CD14-positive monocyte (primary cell): ENCODE data around the gene PLEKHH3. TPM values are rescaled to one million over a fixed set of nuclear protein-coding genes. Genes with fewer than 3 reads are reported as not detected.

Experiments used
- DNase-seq, 3 donors: peaks; one replicate each; pipeline ENCODE4 v3.0.0-alpha.2; 2011 to 2022
- H2AFZ ChIP-seq: 2 replicates; pipeline ENCODE4 v1.6.0; 2012; ENCODE audit warnings: mild to moderate bottlenecking, low read depth, low read length, inconsistent platforms; ENCODE audit not compliant: insufficient read depth, poor library complexity, severe bottlenecking
- H3K27ac ChIP-seq, 2 donors: 1 replicate in 1 of 2; 2 replicates in 1 of 2; pipeline ENCODE4 v1.5.1; 2012 to 2013; ENCODE audit warnings: low read length in 2 of 2, control low read depth in 1 of 2, inconsistent platforms in 1 of 2, low read depth in 1 of 2, mild to moderate bottlenecking in 1 of 2
- H3K27me3 ChIP-seq, 2 donors: one replicate each; pipeline versions ENCODE4 v1.6.0 to v1.6.1; 2011 to 2013; ENCODE audit warnings: low read length in 2 of 2; ENCODE audit not compliant: control insufficient read depth in 2 of 2, insufficient read depth in 2 of 2
- H3K36me3 ChIP-seq, 2 donors: replicated peaks in 1 of 2; 1 replicate in 1 of 2; 2 replicates in 1 of 2; pipeline versions ENCODE4 v1.5.1 to v1.6.1; 2012 to 2013; ENCODE audit warnings: low read length in 2 of 2, control low read depth in 1 of 2, inconsistent platforms in 1 of 2, mild to moderate bottlenecking in 1 of 2; ENCODE audit not compliant: insufficient read depth in 2 of 2, control insufficient read depth in 1 of 2
- H3K4me1 ChIP-seq, 2 donors: 1 replicate in 1 of 2; 2 replicates in 1 of 2; pipeline versions ENCODE4 v1.5.1 to v1.6.1; 2012 to 2013; ENCODE audit warnings: low read length in 2 of 2, control low read depth in 1 of 2, inconsistent platforms in 1 of 2, mild to moderate bottlenecking in 1 of 2, moderate library complexity in 1 of 2; ENCODE audit not compliant: insufficient read depth in 2 of 2, control insufficient read depth in 1 of 2
- H3K4me2 ChIP-seq: replicated peaks from 2 replicates; pipeline ENCODE3; 2012; ENCODE audit warnings: low read length, moderate library complexity, mild to moderate bottlenecking; ENCODE audit not compliant: poor library complexity, severe bottlenecking; ENCODE audit errors: extremely low read depth
- H3K4me3 ChIP-seq, 3 experiments: fragments of 200-600 bp in 1 of 3; sonication (generic) in 1 of 3; replicated peaks in 1 of 3; 1 replicate in 2 of 3; 2 replicates in 1 of 3; pipeline ENCODE4 v1.5.1; 2011 to 2013; ENCODE audit warnings: low read length in 3 of 3, mild to moderate bottlenecking in 3 of 3, control low read depth in 2 of 3, low read depth in 2 of 3, inconsistent platforms in 1 of 3, moderate library complexity in 1 of 3
- H3K79me2 ChIP-seq: 2 replicates; pipeline ENCODE4 v1.6.0; 2012; ENCODE audit warnings: mild to moderate bottlenecking, control low read depth, inconsistent platforms, low read length, moderate library complexity; ENCODE audit not compliant: insufficient read depth
- H3K9ac ChIP-seq: 2 replicates; pipeline ENCODE4 v1.6.0; 2017; ENCODE audit warnings: low read length, mild to moderate bottlenecking; ENCODE audit not compliant: insufficient read depth, poor library complexity, severe bottlenecking
- H3K9me3 ChIP-seq, 2 donors: replicated peaks in 1 of 2; 1 replicate in 1 of 2; 2 replicates in 1 of 2; pipeline versions ENCODE4 v1.5.1 to v1.6.1; 2012 to 2013; ENCODE audit warnings: low read length in 2 of 2, control low read depth in 1 of 2; ENCODE audit not compliant: control insufficient read depth in 1 of 2, insufficient read depth in 1 of 2
- H4K20me1 ChIP-seq: 2 replicates; pipeline ENCODE4 v1.6.0; 2012; ENCODE audit warnings: mild to moderate bottlenecking, low read length, control low read depth, moderate library complexity; ENCODE audit not compliant: insufficient read depth
- H3K27ac Mint-ChIP-seq, 7 donors: one replicate each; pipeline ENCODE4 v1.8.0; 2020; ENCODE audit warnings: mild to moderate bottlenecking in 7 of 7, mixed read lengths in 7 of 7, moderate library complexity in 6 of 7, inconsistent platforms in 2 of 7
- H3K27me3 Mint-ChIP-seq, 3 donors: one replicate each; pipeline ENCODE4 v1.8.0; 2021 to 2022; ENCODE audit warnings: low read depth in 3 of 3, mild to moderate bottlenecking in 3 of 3, mixed read lengths in 3 of 3, moderate library complexity in 3 of 3, inconsistent platforms in 1 of 3
- H3K36me3 Mint-ChIP-seq, 2 donors: one replicate each; pipeline ENCODE4 v1.8.0; 2020; ENCODE audit warnings: mixed read lengths in 2 of 2, inconsistent platforms in 1 of 2, mild to moderate bottlenecking in 1 of 2
- H3K4me1 Mint-ChIP-seq: one replicate; pipeline ENCODE4 v1.8.0; 2020; ENCODE audit warnings: mild to moderate bottlenecking, mixed read lengths
- H3K4me3 Mint-ChIP-seq, 2 donors: one replicate each; pipeline ENCODE4 v1.8.0; 2020; ENCODE audit warnings: mild to moderate bottlenecking in 2 of 2, mixed read lengths in 2 of 2, moderate library complexity in 1 of 2
- H3K9me3 Mint-ChIP-seq, 7 donors: one replicate each; pipeline ENCODE4 v1.8.0; 2020 to 2022; ENCODE audit warnings: mixed read lengths in 7 of 7, mild to moderate bottlenecking in 6 of 7, moderate library complexity in 6 of 7, inconsistent platforms in 2 of 7
- WGBS: methylation state at CpG from one replicate; pipeline ENCODE4 v1.1.5; 2013; ENCODE audit warnings: missing lambda C conversion rate; ENCODE audit not compliant: insufficient coverage; 5-methylcytosine and 5-hydroxymethylcytosine counted together
- intact Hi-C, 2 donors: fragments of 100-400 bp; cut with micrococcal nuclease; formaldehyde crosslinking; loops; one replicate each; pipeline versions ENCODE4 v1.15.0 to v1.15.1; 2023
- polyA plus RNA-seq, 3 donors: library from polyadenylated mRNA; depleted of rRNA in 1 of 3; unstranded in 2 of 3; stranded (reverse) in 1 of 3; fragments of 300-500 nt in 2 of 3; fragments of >200 nt in 1 of 3; fragmentation: Illumina TruSeq in 2 of 3; gene quantifications; 1 replicate in 2 of 3; 2 replicates in 1 of 3; pipeline ENCODE4 v1.2.3, GENCODE V29; 2012 to 2021
- TF ChIP-seq, protein P1 (sequence below): fragments of 200-600 bp; IDR thresholded peaks from one replicate; pipeline ENCODE4 v1.8.0; 2022; ENCODE audit warnings: antibody characterized with exemption, mild to moderate bottlenecking

PLEKHH3 gene
- polyA plus RNA-seq, 3 donors: 0.38 to 0.43 (median 0.41) TPM

- 93% methylated on average over 31 of the region's 32 CpGs for WGBS
- TF ChIP-seq, protein P1, sequence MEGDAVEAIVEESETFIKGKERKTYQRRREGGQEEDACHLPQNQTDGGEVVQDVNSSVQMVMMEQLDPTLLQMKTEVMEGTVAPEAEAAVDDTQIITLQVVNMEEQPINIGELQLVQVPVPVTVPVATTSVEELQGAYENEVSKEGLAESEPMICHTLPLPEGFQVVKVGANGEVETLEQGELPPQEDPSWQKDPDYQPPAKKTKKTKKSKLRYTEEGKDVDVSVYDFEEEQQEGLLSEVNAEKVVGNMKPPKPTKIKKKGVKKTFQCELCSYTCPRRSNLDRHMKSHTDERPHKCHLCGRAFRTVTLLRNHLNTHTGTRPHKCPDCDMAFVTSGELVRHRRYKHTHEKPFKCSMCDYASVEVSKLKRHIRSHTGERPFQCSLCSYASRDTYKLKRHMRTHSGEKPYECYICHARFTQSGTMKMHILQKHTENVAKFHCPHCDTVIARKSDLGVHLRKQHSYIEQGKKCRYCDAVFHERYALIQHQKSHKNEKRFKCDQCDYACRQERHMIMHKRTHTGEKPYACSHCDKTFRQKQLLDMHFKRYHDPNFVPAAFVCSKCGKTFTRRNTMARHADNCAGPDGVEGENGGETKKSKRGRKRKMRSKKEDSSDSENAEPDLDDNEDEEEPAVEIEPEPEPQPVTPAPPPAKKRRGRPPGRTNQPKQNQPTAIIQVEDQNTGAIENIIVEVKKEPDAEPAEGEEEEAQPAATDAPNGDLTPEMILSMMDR: no peak
- H3K4me3 ChIP-seq: no peak overlapping the region
- Mint-ChIP-seq H3K27ac (no peak overlapping the region), H3K9me3 (peaks cover 0 to 21% (median 10%) of the 10 kb centered on the region in 7 donors), H3K4me1 (peaks cover 22% of the 10 kb centered on the region), H3K36me3 (peaks cover 8 to 10% of the 10 kb centered on the region in 2 donors), H3K4me3 (no peak overlapping the region), H3K27me3 (peaks cover 34 to 47% (median 38%) of the 10 kb centered on the region in 3 donors)
- H3K9me3 ChIP-seq: peaks cover 0 to 12% of the 10 kb centered on the region in 2 donors
- H3K79me2 ChIP-seq: no peaks in the 10 kb centered on the region
- intact Hi-C loops: no loop called here
- H4K20me1 ChIP-seq: no peaks in the 10 kb centered on the region
- no peak overlapping the region for H3K27ac ChIP-seq
- no peak overlapping the region for H3K4me2 ChIP-seq
- H3K27me3 ChIP-seq: peaks cover 24 to 29% of the 10 kb centered on the region in 2 donors
- no peak for DNase-seq
- H2AFZ ChIP-seq: no peak overlapping the region
- H3K36me3 ChIP-seq: no peaks in the 10 kb centered on the region
- no peak overlapping the region for H3K9ac ChIP-seq
- peaks cover 17 to 23% of the 10 kb centered on the region in 2 donors for H3K4me1 ChIP-seq
These were observed 9.8 kb upstream of the PLEKHH3 start for GRCh38 chr17:42686520-42687128.

- no peaks in the 10 kb centered on the region for H3K36me3 ChIP-seq
- TF ChIP-seq, protein P1: no peak
- no peak for DNase-seq
- Mint-ChIP-seq H3K27me3 (peaks cover 39 to 55% (median 45%) of the 10 kb centered on the region in 3 donors), H3K9me3 (peaks cover 0 to 21% (median 12%) of the 10 kb centered on the region in 7 donors), H3K4me3 (no peak overlapping the region), H3K27ac (no peak overlapping the region), H3K36me3 (peaks cover 8 to 10% of the 10 kb centered on the region in 2 donors), H3K4me1 (peaks cover 27% of the 10 kb centered on the region)
- H3K9me3 ChIP-seq: peaks cover 0 to 14% of the 10 kb centered on the region in 2 donors
- intact Hi-C loops: no loop called here
- WGBS: 94% methylated on average over 14 of the region's 14 CpGs
- H3K27me3 ChIP-seq: peaks cover 26 to 34% of the 10 kb centered on the region in 2 donors
- H3K27ac ChIP-seq: no peak overlapping the region
- H3K4me2 ChIP-seq: no peak overlapping the region
- no peaks in the 10 kb centered on the region for H3K79me2 ChIP-seq
- no peak overlapping the region for H3K9ac ChIP-seq
- H3K4me1 ChIP-seq: peaks cover 21 to 27% of the 10 kb centered on the region in 2 donors
- H3K4me3 ChIP-seq: no peak overlapping the region
- H2AFZ ChIP-seq: no peak overlapping the region
- no peaks in the 10 kb centered on the region for H4K20me1 ChIP-seq
These were observed 9.0 kb upstream of the PLEKHH3 start for GRCh38 chr17:42685831-42686230.
